HepG2 (cell line): Measurements from ENCODE around the gene BST1. TPM values are rescaled to one million over a fixed set of nuclear protein-coding genes. Genes with fewer than 3 reads are reported as not detected.

Source experiments
- ATAC-seq: fragments of 200-7000 bp; cut with Tn5 transposase; 3 replicates; pipeline ENCODE4 v1.9.1; 2020; ENCODE audit warnings: mild to moderate bottlenecking, moderate library complexity
- BruUV-seq: library from RNA; stranded (reverse); fragments of 400-500 nt; replicated peaks from 2 replicates; lab custom pipeline; 2021; lab: Mats Ljungman, UMichigan
- CTCF ChIA-PET: fragments of 300-600 bp; formaldehyde crosslinking; extraction: SDS; loops from one replicate; lab custom pipeline; 2021; ENCODE audit warnings: low total read pairs, inconsistent platforms, low intra/inter-chr PET ratio; lab: Yijun Ruan, JAX
- POLR2A ChIA-PET: fragments of 350-600 bp; sonication (Branson Sonifier 250); formaldehyde crosslinking; loops from one replicate; lab custom pipeline; 2020; ENCODE audit warnings: antibody characterized with exemption, inconsistent platforms; lab: Yijun Ruan, JAX
- DNase-seq: peaks from one replicate; pipeline ENCODE4 v3.0.0-alpha.2; 2015; ENCODE audit warnings: low spot score
- FAIRE-seq: peaks from 3 replicates; lab custom pipeline; 2011; peaks lifted over from hg19 to GRCh38; lab: Jason Lieb, UNC
- H2AFZ ChIP-seq: one replicate; pipeline ENCODE4 v1.6.1; 2011; ENCODE audit warnings: low read length, inconsistent platforms
- H3K27ac ChIP-seq: fragments of 300-600 bp; 3 replicates; pipeline ENCODE4 v1.8.0; 2011; ENCODE audit warnings: mixed run types, mild to moderate bottlenecking, mixed read lengths, low read length, inconsistent platforms; ENCODE audit not compliant: insufficient read depth; ENCODE audit errors: extremely low read length
- H3K27me3 ChIP-seq, 2 experiments: fragments of 200-600 bp in 1 of 2; 2 replicates in 1 of 2; 3 replicates in 1 of 2; pipeline versions ENCODE4 v1.6.0 to v1.8.0; 2011; ENCODE audit warnings: low read length in 2 of 2, mild to moderate bottlenecking in 2 of 2, moderate library complexity in 2 of 2, inconsistent platforms in 1 of 2; ENCODE audit not compliant: insufficient read depth in 2 of 2, control insufficient read depth in 1 of 2
- H3K36me3 ChIP-seq, 2 experiments: fragments of 200-600 bp in 1 of 2; replicated peaks in 1 of 2; 2 replicates in 1 of 2; 3 replicates in 1 of 2; pipeline versions ENCODE4 v1.5.1 to v1.8.0; 2011; ENCODE audit warnings: low read length in 2 of 2, inconsistent platforms in 1 of 2; ENCODE audit not compliant: insufficient read depth in 2 of 2, control insufficient read depth in 1 of 2
- H3K4me1 ChIP-seq: 2 replicates; pipeline ENCODE4 v1.5.1; 2012; ENCODE audit warnings: low read length, inconsistent platforms; ENCODE audit not compliant: insufficient read depth
- H3K4me2 ChIP-seq: 2 replicates; pipeline ENCODE4 v1.6.0; 2011; ENCODE audit warnings: low read depth, low read length, inconsistent platforms
- H3K4me3 ChIP-seq, 3 experiments: fragments of 200-600 bp in 1 of 3; sonication (generic), shearing (Covaris generic) in 1 of 3; replicated peaks in 1 of 3; 2 replicates each; pipeline ENCODE4 v1.5.1; 2011 to 2016; ENCODE audit warnings: low read length in 3 of 3, inconsistent platforms in 2 of 3, low read depth in 2 of 3, mild to moderate bottlenecking in 2 of 3, control low read depth in 1 of 3, mixed read lengths in 1 of 3; ENCODE audit not compliant: insufficient read depth in 1 of 3
- H3K79me2 ChIP-seq: one replicate; pipeline ENCODE4 v1.6.1; 2011; ENCODE audit warnings: low read length, inconsistent platforms; ENCODE audit not compliant: insufficient read depth
- H3K9ac ChIP-seq: 2 replicates; pipeline ENCODE4 v1.6.0; 2011; ENCODE audit warnings: mild to moderate bottlenecking, low read depth, low read length, inconsistent platforms; ENCODE audit not compliant: insufficient read depth
- H3K9me3 ChIP-seq: 2 replicates; pipeline ENCODE4 v1.5.1; 2012; ENCODE audit warnings: mild to moderate bottlenecking, low read length
- H4K20me1 ChIP-seq: 2 replicates; pipeline ENCODE4 v1.6.0; 2011; ENCODE audit warnings: inconsistent platforms, mild to moderate bottlenecking, low read length, moderate library complexity; ENCODE audit not compliant: insufficient read depth
- AHR ChIP-seq: IDR thresholded peaks from 2 replicates; pipeline ENCODE4 v1.6.1; 2018; ENCODE audit warnings: missing genetic modification reagents, missing compliant biosample characterization
- ATAD3A ChIP-seq: sonication (generic); formaldehyde crosslinking; IDR thresholded peaks from 2 replicates; pipeline ENCODE4 v1.4.0; 2020; ENCODE audit warnings: missing genetic modification reagents
- FOXK1 ChIP-seq: sonication (generic); formaldehyde crosslinking; IDR thresholded peaks from 2 replicates; pipeline ENCODE4 v1.4.0; 2020; ENCODE audit warnings: low read depth, missing genetic modification reagents, borderline replicate concordance
- KDM4B ChIP-seq: sonication (generic); formaldehyde crosslinking; IDR thresholded peaks from 2 replicates; pipeline ENCODE4 v1.4.0; 2020; ENCODE audit warnings: missing genetic modification reagents
- NBN ChIP-seq: fragments of 450-650 bp; conservative IDR thresholded peaks from 2 replicates; pipeline ENCODE4 v1.6.1; 2017
- POLR2AphosphoS5 ChIP-seq: IDR thresholded peaks from 2 replicates; pipeline ENCODE4 v1.6.1; 2012; ENCODE audit warnings: low read depth, low read length
- RFX1 ChIP-seq: fragments of 450-650 bp; IDR thresholded peaks from 2 replicates; pipeline ENCODE4 v1.6.1; 2017
- ZBTB49 ChIP-seq: sonication (generic); formaldehyde crosslinking; IDR thresholded peaks from 2 replicates; pipeline ENCODE4 v1.4.0; 2020; ENCODE audit warnings: missing genetic modification reagents, borderline replicate concordance
- ZFX ChIP-seq: sonication (generic); formaldehyde crosslinking; IDR thresholded peaks from 2 replicates; pipeline ENCODE4 v1.4.0; 2020; ENCODE audit warnings: mild to moderate bottlenecking, low read depth, missing genetic modification reagents, moderate library complexity
- ZMYM3 ChIP-seq: sonication (generic); formaldehyde crosslinking; IDR thresholded peaks from 2 replicates; pipeline ENCODE4 v1.5.1; 2020; ENCODE audit warnings: mild to moderate bottlenecking, missing genetic modification reagents
- ZNF781 ChIP-seq: sonication (generic); formaldehyde crosslinking; IDR thresholded peaks from 2 replicates; pipeline ENCODE4 v1.5.1; 2020; ENCODE audit warnings: borderline replicate concordance, mild to moderate bottlenecking, missing genetic modification reagents; ENCODE audit errors: not compliant biosample characterization
- ZNF782 ChIP-seq: sonication (generic); formaldehyde crosslinking; IDR thresholded peaks from 2 replicates; pipeline ENCODE4 v1.4.0; 2020; ENCODE audit warnings: missing genetic modification reagents, mild to moderate bottlenecking, borderline replicate concordance
- WGBS: methylation state at CpG from one replicate; pipeline ENCODE4 v1.1.6; 2017; ENCODE audit warnings: low lambda C conversion rate; 5-methylcytosine and 5-hydroxymethylcytosine counted together
- in situ Hi-C: cut with HindIII; loops from 2 replicates; pipeline ENCODE4 v1.10.0; 2017; ENCODE audit warnings: low pct_unique_long_range_greater_than_20kb; ENCODE audit not compliant: extremely low pct_ligation_motif_present
- intact Hi-C: fragments of 100-400 bp; cut with micrococcal nuclease; formaldehyde crosslinking; loops from one replicate; pipeline ENCODE4 v1.10.0; 2022; ENCODE audit not compliant: unreplicated experiment
- polyA plus RNA-seq, 8 experiments: library from polyadenylated mRNA; depleted of rRNA in 3 of 8; stranded (reverse) in 7 of 8; unstranded in 1 of 8; fragments of >200 nt; fragmentation: Illumina TruSeq in 4 of 8; extraction: Trizol in 4 of 8; gene quantifications; 2 replicates each; pipeline versions ENCODE4 v1.2.1 to v1.2.3, GENCODE V29; 2011 to 2016; ENCODE audit warnings: low read depth in 4 of 8, missing spikeins in 1 of 8, mixed read lengths in 1 of 8; ENCODE audit not compliant: insufficient read depth in 1 of 8
- total RNA-seq, 5 experiments: library from RNA; depleted of rRNA; stranded (reverse); fragments of >200 nt; fragmentation: Illumina TruSeq; extraction: Trizol; gene quantifications; 2 replicates each; pipeline ENCODE4 v1.2.3, GENCODE V29; 2016; ENCODE audit warnings: low read depth in 1 of 5

The BST1 gene
- total and polyA plus RNA-seq, 2 of the 13 experiments (the other 11 are each of a cell fraction or from before 2014, with no cell fraction given), result 0.09 to 0.49 TPM

DNA sequence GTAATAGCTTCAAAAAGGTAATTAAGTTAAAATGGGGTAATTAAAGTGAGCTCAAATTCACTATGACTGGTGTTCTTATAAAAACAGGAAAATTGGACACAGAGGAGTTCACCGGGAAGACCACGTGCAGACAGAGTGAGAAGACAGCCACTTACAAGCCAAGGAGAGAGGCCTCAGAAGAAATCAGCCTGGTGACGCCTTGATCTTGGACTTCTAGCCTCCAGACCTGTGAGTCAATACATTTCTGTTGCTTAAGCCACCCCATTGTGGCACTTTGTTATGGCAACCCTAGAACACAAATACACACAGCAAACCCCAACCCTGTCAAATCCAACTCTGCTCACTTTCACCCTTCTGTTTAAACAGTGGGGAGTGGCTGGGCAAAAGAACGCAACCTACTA is 71.2 kb downstream of the BST1 start:
- in situ Hi-C loops (no loop called here), intact Hi-C loops (no loop called here)
- no peak overlapping the region for H3K9ac ChIP-seq
- FAIRE-seq (no peak), DNase-seq (no peak), ATAC-seq (no peak)
- no peaks in the 10 kb centered on the region for H3K79me2 ChIP-seq
- ChIA-PET CTCF (no interaction called here), POLR2A (no interaction called here)
- H3K27me3 ChIP-seq, result peaks cover 4 to 34% of the 10 kb centered on the region in 2 experiments
- BruUV-seq, result no TSS peak
- no peak overlapping the region for H2AFZ ChIP-seq
- no peak overlapping the region for H3K4me3 ChIP-seq
- TF ChIP-seq ZNF782 (CRISPR knock-in tag) (no peak), RFX1 (0 out of 2 replicates have a peak, but pooled peaks have one; percentile 14)
- WGBS, result 0% methylated on average over 4 of the region's 4 CpGs
- H3K4me1 ChIP-seq, result peaks cover 15% of the 10 kb centered on the region; the same call in 1 of the 2 replicates
- H3K27ac ChIP-seq, result no peak overlapping the region
- no peaks in the 10 kb centered on the region for H3K9me3 ChIP-seq
- no peaks in the 10 kb centered on the region for H3K36me3 ChIP-seq
- no peak overlapping the region for H3K4me2 ChIP-seq
- no peaks in the 10 kb centered on the region for H4K20me1 ChIP-seq

DNA sequence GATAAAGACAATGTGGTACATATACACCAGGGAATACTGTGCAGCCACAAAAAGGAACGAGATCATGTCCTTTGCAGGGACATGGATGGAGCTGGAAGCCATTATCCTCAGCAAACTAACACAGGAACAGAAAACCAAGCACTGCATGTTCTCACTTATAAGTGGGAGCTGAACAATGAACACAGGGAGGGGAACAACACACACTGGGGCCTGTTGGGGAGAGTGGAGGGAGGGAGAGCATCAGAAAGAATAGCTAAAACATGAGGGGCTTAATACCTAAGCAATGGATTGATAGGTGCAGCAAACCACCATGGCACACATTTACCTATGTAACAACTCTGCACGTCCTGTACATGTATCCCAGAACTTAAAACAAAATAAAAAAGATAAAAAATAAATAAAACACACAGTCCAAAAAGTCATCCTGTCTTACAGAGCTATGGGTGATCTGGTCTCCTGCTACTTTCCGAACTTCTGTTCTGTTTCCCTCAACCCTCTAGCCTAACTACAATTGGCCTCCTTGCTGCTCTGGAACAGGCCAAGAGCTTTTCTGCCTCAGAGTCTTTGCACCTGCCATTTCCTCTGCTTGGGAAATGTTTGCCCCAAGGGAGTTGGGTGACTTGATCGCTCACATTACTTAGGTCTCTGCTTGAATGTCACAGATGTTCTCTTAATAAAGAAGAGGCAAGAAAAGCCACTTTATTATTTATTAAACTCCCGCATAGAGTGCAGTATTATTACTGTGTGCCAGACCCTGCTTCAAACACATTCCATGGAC is 74.2 kb downstream of the BST1 start:
- ATAC-seq (no peak), FAIRE-seq (no peak), DNase-seq (no peak)
- no peak overlapping the region for H3K4me3 ChIP-seq
- H2AFZ ChIP-seq, result no peak overlapping the region
- H3K4me2 ChIP-seq, result no peak overlapping the region
- BruUV-seq, result no TSS peak
- in situ Hi-C loops, result no loop called here
- 39% methylated on average over 5 of the region's 5 CpGs for whole genome bisulfite sequencing
- intact Hi-C loops, result no loop called here
- no peaks in the 10 kb centered on the region for H3K79me2 ChIP-seq
- H3K36me3 ChIP-seq, result no peaks in the 10 kb centered on the region
- CTCF ChIA-PET, result no interaction called here
- POLR2A ChIA-PET, result no interaction called here
- H3K9me3 ChIP-seq, result no peaks in the 10 kb centered on the region
- H3K27ac ChIP-seq, result no peak overlapping the region
- TF ChIP-seq ZBTB49 (CRISPR knock-in tag) (no peak), ZFX (CRISPR knock-in tag) (no peak), ZMYM3 (no peak), KDM4B (CRISPR knock-in tag) (no peak), FOXK1 (no peak), AHR (CRISPR knock-in tag) (no peak), ZNF781 (CRISPR knock-in tag) (no peak), ATAD3A (CRISPR knock-in tag) (no peak), NBN (no peak), POLR2AphosphoS5 (no peak)
- peaks cover 4 to 40% of the 10 kb centered on the region in 2 experiments for H3K27me3 ChIP-seq
- H3K4me1 ChIP-seq, result peaks cover 23% of the 10 kb centered on the region; the same call in 1 of the 2 replicates
- no peak overlapping the region for H3K9ac ChIP-seq
- H4K20me1 ChIP-seq, result no peaks in the 10 kb centered on the region
